GM21717 (cell line): Measurements from ENCODE around the gene TM4SF1.

Experiments used
- ATAC-seq: cut with Tn5 transposase; IDR thresholded peaks from one replicate; pipeline ENCODE4 v1.9.1; 2021; ENCODE audit warnings: mild to moderate bottlenecking, moderate library complexity; ENCODE audit not compliant: unreplicated experiment

The TM4SF1 gene, protein sequence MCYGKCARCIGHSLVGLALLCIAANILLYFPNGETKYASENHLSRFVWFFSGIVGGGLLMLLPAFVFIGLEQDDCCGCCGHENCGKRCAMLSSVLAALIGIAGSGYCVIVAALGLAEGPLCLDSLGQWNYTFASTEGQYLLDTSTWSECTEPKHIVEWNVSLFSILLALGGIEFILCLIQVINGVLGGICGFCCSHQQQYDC

DNA sequence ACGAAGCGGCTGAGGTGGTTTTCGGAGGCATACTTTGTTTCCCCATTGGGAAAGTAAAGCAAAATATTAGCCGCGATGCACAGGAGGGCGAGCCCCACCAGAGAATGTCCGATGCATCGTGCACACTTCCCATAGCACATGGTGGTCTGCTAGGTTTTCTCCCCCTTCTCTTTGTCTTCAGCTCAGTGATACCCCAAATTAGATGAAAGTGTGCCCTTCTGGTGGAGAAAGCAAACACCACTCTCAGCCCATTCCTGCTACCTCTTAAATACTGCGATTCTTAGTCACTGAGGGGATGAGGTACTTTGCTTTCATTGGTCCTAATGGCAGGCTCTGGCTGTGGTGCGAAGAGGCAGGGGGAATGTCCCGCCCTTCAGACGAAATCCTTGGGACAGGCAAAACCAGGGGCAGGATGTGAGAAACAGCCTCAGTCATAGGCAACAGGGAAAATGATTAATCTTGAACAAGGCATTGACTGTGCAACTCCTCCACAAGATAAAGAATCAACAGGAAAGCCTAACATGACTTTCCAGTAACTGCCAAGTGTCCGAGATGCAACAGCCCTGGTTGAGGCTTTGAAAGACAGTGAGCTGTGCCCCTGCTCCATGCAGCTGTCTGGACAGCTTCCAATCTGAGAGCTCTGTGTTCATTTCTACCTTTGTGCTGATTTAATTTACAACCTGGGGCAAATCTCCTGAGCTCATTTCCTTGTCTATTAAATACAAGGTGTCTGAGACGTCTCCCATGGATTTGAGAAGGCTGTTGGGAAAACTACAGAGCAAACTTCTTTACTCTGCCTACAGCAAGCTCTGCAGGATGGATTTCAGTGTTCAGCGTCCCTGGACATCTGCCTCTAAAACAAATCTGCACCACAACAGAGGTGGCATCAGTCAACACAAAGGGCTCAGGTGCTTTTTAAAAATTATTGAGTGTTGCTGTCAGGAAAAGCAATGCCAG is at the start of gene TM4SF1:
Gene TM4SF1 (minus strand): TSS at position 242 of the 957 bp plus-strand sequence. CDS start 102 bp downstream, at position 140.
- ATAC-seq, result no peak

DNA sequence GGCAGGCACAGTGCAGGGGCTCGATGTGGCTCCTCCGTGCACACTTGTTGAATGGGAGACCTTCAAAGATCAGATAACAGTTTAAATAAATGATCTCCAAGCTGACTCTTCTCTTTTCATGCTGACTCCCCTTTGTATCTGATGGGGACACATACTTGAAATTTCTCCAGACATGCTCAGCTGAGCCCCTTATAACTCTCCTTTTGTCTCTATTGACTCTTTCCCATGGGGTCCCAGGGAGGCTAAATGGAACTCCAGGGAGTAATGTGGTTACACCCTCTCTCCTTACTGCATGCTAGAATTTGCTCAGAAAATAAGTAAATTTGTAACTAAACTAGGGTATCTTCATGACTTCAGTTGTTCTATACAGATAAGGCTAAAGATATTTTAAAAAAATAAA is 48.9 kb upstream of the TM4SF1 start:
- no peak for ATAC-seq

DNA sequence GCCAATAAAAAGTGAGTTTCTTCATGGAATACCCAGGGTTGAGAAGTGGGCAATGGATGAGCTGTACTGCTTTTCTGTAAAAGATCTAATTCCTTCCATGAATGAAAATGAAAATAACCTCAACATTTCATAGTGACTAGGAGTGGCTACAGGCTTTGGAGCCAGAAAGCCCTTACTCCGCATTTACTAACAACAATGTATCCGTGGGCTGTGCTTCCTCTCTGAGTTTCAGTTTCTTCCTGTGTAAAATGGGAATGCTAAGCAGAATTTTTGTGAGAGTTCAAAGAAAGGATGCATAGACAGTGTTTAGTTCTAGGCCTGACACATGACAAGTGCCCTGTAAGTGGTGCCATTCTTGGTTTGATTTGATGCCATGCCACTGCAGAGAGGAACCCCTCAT is 47.5 kb upstream of the TM4SF1 start:
- no peak for ATAC-seq

DNA sequence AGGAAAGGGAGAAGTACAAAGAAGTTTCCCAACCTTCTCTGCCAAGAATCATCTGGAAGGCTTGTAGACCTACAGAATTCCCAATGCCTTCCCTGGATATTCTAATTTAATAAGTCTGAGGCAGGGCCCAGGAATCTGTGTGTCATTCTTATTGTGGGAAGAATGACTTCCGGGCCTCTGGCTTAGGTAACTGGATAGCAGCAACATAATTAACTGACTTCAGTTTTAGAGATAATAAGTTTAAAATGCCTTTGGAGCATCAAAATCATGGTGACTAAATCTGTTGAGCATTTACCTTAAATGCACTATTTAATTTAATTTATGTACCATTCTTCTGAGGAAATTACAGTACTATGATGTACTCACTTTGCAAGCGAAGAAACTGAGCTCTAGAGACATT is 44.3 kb upstream of the TM4SF1 start:
- no peak for ATAC-seq

DNA sequence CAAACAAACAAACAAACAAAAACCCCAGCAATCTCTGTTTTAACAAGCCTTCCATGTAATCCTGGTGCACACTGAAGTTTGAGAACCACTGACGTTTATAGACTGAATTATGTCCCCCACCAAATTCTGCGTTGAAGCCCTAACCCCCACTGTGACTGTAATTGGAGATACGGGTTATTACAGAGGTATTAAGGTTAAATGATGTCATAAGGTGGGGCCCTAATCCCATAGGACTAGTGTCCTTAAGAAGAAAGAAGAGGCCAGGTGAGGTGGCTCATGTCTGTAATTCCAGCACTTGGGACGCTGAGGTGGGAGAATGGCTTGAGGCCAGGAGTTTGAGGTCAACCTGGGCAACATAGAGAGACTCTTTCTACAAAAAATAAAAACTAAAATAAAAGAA is 42.4 kb upstream of the TM4SF1 start:
- no peak for ATAC-seq

DNA sequence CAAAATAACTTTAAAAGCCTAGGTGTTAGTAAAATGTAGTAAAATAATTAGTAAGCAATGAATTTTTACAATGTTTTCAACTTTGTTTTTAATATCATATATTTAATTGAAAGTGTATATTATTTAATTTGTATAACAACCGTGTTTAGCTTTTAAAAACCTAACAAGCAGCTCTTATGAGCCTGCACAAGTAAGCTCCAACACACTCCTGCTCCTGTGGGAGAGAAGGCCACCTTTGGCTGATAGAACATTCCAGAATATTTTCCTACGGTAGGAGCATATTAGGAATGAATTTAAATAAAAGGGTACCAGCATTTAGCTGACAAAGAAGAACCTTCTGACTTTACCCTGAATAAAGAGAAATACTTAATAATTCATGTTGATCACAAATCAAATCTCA is 40.3 kb upstream of the TM4SF1 start:
- ATAC-seq, result no peak

DNA sequence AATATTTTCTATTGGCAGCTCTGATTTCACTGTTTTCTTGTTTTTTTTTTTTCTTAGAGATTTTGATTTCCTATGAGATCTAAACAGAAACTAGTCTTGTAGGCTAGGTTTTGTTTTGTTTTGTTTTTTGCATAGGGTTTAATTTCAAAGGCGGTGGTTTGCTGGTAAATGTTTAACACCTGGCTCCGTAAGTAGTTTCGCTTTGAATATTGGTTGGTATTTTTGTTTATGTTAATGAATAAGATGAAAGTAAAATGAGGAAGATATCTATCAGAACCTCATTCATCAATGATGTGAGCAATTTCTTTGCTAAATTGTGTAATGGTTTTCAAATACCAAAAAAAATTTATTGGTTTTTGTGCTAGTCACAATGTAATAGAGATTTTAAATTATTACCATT is 39.7 kb upstream of the TM4SF1 start:
- peak; percentile 87 for ATAC-seq

DNA sequence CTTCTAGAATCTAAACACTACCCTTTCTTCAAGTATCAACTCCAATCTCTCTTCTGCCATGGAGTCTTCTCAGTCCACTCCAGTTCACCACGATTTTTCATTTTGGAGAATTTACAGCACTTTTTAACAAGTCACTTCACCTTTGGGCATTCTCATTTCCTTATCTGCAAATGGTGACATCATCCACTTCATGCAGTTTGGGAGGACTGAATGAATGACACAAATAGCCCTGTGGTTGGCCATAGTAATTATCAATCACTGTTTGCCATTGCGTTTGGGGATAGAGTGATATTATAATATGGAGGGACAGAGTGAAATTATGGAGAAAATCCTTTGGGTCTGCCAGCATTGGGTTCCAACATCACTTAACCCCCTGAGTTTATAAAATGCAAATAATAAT is 38.0 kb upstream of the TM4SF1 start:
- ATAC-seq, result no peak

DNA sequence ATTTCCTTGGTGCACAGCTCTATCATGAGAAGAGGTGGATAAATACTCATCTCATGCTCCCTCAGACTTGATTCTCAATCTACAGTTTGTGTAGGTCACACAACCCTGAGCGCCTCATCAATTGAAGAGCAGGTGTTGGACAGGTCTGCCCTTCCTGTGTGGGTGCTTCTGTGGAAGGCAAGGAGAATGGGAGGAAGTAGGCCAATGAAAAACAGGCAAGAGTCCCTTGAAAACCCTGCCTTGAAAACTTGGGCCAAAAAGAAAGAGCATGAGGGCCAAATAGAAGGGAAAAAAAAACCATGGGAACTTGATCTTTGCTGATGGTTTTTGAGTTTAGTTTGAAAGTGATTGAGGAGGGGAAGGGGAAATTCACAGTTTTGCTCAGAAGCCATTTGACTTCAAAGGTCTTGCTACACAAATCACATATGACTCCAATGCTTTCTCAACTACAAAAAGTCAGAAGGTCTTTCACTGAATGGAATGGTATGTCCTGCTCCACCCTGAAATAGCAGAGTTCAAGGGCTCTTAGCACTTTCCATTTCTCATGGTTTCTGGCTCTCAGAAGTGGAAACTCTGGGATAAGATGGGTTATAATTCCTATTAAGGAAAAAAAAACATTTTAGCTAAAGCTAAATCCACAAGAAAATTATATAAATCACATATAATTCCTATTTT is 37.2 kb upstream of the TM4SF1 start:
- ATAC-seq, result no peak

DNA sequence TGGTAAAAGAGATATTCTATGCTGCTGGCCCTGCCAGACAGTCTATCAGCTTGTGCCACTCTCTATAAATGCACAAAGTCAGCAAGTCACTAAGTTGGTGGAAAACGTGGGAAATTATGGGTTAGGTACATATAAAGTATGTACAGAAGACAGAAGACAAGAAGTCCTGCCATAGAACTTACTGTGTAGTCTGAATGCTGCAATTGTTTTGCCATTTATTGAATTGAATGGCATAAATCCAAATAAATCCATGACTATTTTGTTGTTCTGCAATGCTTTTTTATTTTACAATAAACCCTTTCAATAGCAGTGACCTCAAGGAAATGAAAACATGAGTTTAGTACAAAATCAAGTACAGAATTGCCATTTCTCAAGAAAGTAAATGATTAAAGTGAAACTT is 34.1 kb upstream of the TM4SF1 start:
- ATAC-seq, result no peak

DNA sequence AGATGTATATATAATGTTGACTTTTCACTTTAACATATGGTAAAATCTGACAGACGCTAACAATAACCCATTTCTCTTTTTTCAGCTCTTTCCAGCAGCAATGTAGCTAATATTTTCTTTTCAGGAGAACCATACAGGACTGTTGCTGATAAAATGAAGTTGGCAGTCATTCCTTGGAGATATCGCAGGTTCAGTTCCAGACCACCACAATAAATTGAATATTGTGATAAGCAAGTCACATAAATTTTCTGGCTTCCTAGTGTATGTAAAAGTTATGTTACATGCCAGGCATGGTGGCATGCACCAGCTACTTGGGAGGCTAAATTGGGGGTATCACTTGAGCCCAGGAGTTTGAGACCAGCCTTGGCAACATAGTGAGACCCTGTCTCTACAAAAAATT is 31.9 kb upstream of the TM4SF1 start:
- ATAC-seq, result no peak

DNA sequence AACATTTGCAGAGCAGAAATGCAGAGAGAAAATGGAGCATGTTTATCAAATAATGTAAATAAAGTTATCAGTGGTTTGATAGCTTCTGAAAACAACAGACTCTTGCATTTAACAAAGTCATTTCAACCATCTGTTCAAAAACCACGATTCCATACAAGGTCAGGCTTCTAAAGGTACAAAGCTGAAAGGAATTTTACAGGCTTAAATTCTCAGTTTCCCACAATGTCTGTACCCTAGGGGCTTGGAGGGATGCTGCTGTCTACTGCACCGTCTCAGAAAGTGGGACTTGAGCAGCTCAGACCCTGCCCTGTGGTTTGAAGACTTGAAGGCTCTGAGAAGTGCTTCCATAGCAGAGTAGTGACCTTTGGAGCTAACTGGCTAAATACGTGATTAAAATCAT is 30.4 kb upstream of the TM4SF1 start:
- ATAC-seq, result no peak

DNA sequence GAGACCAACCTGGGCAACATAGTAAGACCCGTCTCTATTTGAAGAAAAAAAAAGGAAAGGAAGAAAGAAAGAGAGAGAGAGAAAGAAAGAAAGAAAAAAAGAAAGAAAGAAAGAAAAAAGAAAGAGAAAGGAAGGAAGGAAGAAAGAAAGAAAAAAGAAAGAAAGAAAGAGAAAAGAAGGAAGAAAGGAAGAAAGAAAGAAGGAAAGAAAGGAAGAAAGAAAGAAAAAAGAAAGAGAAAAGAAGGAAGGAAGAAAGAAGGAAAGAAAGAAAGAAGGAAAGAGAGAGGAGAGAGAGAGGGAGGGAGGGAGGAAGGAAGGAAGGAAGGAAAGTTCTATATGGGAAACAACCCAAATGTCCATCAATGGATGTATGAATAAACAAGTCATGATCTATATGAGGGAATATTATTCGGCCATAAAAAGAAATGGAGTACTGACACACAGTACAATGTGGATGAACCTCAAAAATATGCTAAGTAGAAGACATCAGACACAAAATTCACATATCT is 28.8 kb upstream of the TM4SF1 start:
- no peak for ATAC-seq

DNA sequence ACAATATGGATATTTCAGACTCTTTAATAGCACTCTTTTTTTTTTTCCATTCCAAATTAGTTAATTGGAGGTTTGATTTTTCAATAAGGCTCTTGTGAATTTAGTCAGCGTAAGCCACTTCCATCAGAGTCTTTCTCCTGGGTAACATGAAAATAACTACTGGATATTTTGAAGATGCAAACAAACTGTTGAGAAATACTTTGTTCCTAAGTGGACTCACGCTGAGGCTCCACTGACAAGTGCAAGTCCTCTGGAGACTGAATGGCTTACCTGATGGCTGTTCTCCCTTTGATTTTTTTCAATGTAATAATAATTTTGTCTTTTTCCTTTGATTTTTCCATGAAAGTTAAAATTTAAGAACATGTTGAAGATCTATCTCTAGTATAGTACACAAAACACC is 26.0 kb upstream of the TM4SF1 start:
- no peak for ATAC-seq

DNA sequence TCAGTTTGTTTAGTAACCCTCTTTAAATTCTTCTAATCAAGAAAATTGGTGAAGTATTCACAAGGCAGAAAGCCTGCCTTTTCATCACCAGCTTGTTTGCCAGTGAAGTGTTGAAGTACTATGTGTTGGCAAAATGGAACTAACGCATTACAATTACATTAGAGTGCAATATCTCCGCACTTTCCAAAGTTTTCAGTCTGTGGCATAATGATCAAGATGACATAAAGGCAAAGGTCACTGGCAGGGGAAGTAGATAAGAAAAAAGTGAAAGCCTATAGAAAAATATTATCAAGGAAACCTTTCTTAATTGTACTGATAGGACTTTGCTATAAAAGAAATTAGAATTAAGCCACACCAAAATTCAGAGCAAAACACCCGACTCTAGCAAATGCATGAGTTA is 25.0 kb upstream of the TM4SF1 start:
- no peak for ATAC-seq

DNA sequence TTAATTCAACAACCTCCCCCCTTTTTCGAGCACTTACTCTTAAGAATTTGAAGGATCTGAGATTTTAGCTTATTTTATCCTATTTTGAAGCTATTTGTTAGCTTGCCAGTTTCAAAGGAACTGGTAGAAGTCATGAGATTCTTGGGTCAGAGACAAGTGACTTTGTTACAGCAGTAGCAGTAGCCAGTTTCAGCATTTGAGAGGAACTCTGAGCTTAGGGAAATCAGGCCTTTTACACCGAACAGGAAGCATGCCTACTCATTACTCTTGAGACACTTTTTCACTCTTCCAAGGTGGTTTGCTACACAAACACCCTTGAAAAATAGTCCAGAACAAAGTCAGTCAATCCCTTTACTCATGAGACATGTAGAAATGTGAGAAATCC is 24.5 kb upstream of the TM4SF1 start:
- ATAC-seq, result no peak

DNA sequence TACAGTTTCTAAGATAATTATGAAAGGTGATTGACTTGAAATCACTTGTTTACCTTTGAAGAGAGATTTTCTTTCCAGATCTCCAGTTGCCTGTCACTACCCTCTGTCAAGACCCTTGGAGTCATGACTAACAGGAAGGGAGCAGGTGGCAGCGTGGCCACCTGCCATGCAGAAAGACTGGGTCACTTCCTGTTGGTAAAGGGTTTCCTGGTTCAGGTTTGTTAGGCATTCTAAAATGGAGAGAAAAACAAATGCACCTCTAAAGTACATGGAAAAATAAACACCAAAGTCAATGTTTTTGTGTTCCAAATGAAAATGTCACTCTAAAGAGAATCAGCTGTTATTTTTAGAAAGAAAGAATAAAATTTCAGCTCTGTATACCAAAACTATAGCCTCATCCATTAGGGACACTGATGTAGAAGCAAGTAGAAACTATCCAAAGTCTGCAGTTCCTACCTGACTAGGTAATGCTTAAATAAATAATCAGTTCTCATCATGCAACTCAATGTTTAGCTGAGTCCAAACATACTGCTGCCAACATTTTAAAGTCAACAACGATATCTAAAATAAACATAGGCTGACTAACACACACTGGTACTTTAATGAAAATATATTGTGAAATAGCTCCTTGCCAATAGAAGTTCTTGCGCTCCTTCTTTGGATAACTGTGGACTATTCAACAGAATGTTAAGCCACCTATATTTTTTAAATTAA is 23.9 kb upstream of the TM4SF1 start:
- no peak for ATAC-seq

DNA sequence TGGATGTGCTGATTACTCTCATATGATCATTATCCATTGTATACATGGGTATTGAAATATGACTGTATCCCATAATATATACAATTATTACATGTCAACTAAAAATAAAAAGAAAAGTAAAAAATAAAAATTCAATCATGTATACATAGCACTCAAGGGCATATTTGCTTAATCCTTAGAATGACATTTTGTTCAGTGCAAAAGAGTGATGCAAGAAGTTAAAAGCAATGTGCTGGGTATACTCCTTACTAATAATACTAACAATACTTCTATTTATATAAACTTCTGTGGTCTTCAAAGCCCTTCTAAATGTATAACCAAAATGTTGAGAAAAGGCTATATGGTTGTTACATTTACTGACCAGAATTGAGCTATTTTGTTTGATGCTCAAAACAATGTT is 23.2 kb upstream of the TM4SF1 start:
- ATAC-seq, result no peak

DNA sequence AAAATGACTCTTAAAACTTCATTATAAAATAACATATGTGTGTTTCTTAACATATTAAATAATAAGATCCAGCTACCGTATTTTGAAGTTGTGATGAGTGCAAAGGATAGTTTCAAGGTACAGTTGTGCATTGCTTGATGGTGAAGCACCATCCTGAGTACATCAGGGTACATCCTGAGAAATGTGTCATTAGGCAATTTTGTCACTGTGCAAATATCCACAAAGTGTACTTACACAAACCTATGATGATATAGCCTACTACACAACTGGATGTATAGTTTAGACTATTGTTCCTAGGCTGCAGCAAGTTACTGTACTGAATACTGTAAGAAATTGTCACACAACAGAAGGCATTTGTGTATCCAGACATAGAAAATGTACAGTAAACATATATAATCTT is 20.8 kb upstream of the TM4SF1 start:
- no peak for ATAC-seq

DNA sequence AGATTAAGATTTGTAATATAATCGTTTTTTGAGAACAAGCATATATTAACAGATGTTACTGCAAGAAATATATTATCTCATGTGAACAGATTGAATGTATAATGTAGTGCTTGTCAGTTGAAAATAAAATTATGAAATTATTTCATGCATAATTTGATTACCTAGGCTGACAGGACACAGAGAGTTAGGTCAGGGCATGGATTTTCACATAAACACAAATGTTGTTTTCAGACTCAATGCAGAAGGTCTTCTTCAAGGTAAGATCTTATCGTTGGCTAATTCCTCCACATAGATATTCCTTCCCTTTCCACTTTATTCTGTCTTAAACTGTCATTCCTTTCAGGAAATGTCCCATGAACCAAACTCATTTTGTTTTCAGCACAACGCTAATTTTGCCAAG is 20.1 kb upstream of the TM4SF1 start:
- ATAC-seq, result no peak

DNA sequence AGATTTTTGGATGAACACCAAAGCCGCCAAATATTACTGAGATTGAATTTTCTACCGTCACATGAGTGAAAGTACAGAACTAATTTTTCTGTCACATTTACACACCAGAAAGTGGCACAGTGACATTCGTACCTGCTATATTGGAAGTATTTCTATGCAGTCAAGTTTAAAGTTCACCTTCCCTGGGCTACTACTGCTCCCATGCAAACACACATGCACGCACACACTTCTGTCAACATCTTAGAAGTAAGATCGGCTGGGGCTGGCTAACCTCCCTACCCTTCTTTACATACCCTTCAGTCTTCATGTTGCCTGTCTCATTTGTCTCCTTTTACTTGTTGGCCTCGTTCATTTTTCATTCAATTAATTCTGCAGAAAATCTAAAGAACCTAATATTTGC is 19.0 kb upstream of the TM4SF1 start:
- ATAC-seq, result no peak
